Panc1 (cell line): Measurements from ENCODE around the gene SPATA6L. TPM values are rescaled to one million over a fixed set of nuclear protein-coding genes. Genes with fewer than 3 reads are reported as not detected.

Experiments
- ATAC-seq: fragments of 200-7000 bp; cut with Tn5 transposase; 2 replicates; pipeline ENCODE4 v1.9.1; 2020; ENCODE audit warnings: mild to moderate bottlenecking, moderate library complexity
- BruUV-seq: library from RNA; stranded (reverse); fragments of 400-500 nt; replicated peaks from 2 replicates; lab custom pipeline; 2021; lab: Mats Ljungman, UMichigan
- CTCF ChIA-PET: fragments of 300-600 bp; sonication (Branson Sonifier 250); formaldehyde crosslinking; loops from one replicate; lab custom pipeline; 2022; ENCODE audit warnings: antibody characterized with exemption; lab: Charles Lee
- POLR2A ChIA-PET: fragments of 300-600 bp; sonication (Branson Sonifier 250); formaldehyde crosslinking; loops from one replicate; lab custom pipeline; 2022; ENCODE audit warnings: antibody characterized with exemption; lab: Charles Lee
- DNase-seq: peaks from one replicate; pipeline ENCODE4 v3.0.0-alpha.2; 2010; ENCODE audit warnings: low read depth, low spot score
- H3K27ac ChIP-seq: 2 replicates; pipeline ENCODE4 v1.5.1; 2011; ENCODE audit warnings: mild to moderate bottlenecking, low read length, inconsistent platforms
- H3K27me3 ChIP-seq: fragments of 200-500 bp; sonication (Bioruptor generic); 2 replicates; pipeline ENCODE4 v1.6.0; 2014; ENCODE audit warnings: low read length, inconsistent platforms; ENCODE audit not compliant: control insufficient read depth, insufficient read depth
- H3K36me3 ChIP-seq: fragments of 200-500 bp; sonication (Bioruptor generic); 2 replicates; pipeline ENCODE4 v1.5.1; 2014; ENCODE audit warnings: inconsistent platforms, mild to moderate bottlenecking, low read length, moderate library complexity; ENCODE audit not compliant: control insufficient read depth, insufficient read depth
- H3K4me1 ChIP-seq: 2 replicates; pipeline ENCODE4 v1.5.1; 2011; ENCODE audit warnings: inconsistent platforms, mild to moderate bottlenecking, low read length, moderate library complexity; ENCODE audit not compliant: control insufficient read depth, insufficient read depth
- H3K4me3 ChIP-seq, 2 experiments: 2 replicates each; pipeline ENCODE4 v1.5.1; 2011 to 2012; ENCODE audit warnings: low read depth in 2 of 2, low read length in 2 of 2, mild to moderate bottlenecking in 2 of 2, inconsistent platforms in 1 of 2, moderate library complexity in 1 of 2
- H3K9me3 ChIP-seq: fragments of 200-500 bp; sonication (Bioruptor generic); 2 replicates; pipeline ENCODE4 v1.5.1; 2014; ENCODE audit warnings: low read depth, mild to moderate bottlenecking, inconsistent platforms, low read length, moderate library complexity; ENCODE audit not compliant: control insufficient read depth, insufficient read depth
- POLR2AphosphoS5 ChIP-seq: IDR thresholded peaks from 2 replicates; pipeline ENCODE4 v1.6.1; 2012; ENCODE audit warnings: mild to moderate bottlenecking, low read depth, low read length, moderate library complexity
- SIN3A ChIP-seq: IDR thresholded peaks from 2 replicates; pipeline ENCODE4 v1.6.1; 2012; ENCODE audit warnings: low read depth, mild to moderate bottlenecking, low read length, moderate library complexity, borderline replicate concordance; ENCODE audit not compliant: insufficient read depth
- TCF7L2 ChIP-seq: IDR thresholded peaks from 2 replicates; pipeline ENCODE4 v1.6.1; 2011; ENCODE audit warnings: mild to moderate bottlenecking, low read depth, low read length, inconsistent platforms
- in situ Hi-C: cut with HindIII; loops from 2 replicates; pipeline ENCODE4 v1.10.0; 2016; ENCODE audit warnings: low sequenced_read_pairs, low pct_unique_long_range_greater_than_20kb
- intact Hi-C: fragments of 100-400 bp; cut with micrococcal nuclease; formaldehyde crosslinking; loops from one replicate; pipeline ENCODE4 v1.10.0; 2022; ENCODE audit not compliant: unreplicated experiment
- total RNA-seq: library from RNA; stranded (reverse); gene quantifications from one replicate; pipeline ENCODE4 v1.2.1, GENCODE V29; 2021; ENCODE audit not compliant: unreplicated experiment
- TF ChIP-seq, protein P1 (sequence below), 2 experiments: IDR thresholded peaks; 2 replicates each; pipeline ENCODE4 v1.6.1; 2011 to 2012; ENCODE audit warnings: low read depth in 2 of 2, control low read depth in 1 of 2, low read length in 1 of 2, mild to moderate bottlenecking in 1 of 2, moderate library complexity in 1 of 2; ENCODE audit not compliant: insufficient read depth in 1 of 2
- TF ChIP-seq, protein P2 (sequence below): fragments of 450-650 bp; IDR thresholded peaks from 2 replicates; pipeline ENCODE4 v1.5.1; 2017; ENCODE audit warnings: mild to moderate bottlenecking

SPATA6L gene
- total RNA-seq, 1 experiment from 2014 or later: 0.13 TPM

- ChIA-PET CTCF (no interaction called here), POLR2A (no interaction called here)
- Histone ChIP-seq H3K4me3 (no peak overlapping the region), H3K9me3 (no peaks in the 10 kb centered on the region), H3K4me1 (no peaks in the 10 kb centered on the region), H3K36me3 (no peaks in the 10 kb centered on the region), H3K27me3 (no peaks in the 10 kb centered on the region), H3K27ac (no peak overlapping the region)
- no TSS peak for BruUV-seq
- intact Hi-C loops (no loop called here), in situ Hi-C loops (no loop called here)
- no peak for ATAC-seq
- no peak for DNase-seq
- TF ChIP-seq SIN3A (no peak), TCF7L2 (no peak), POLR2AphosphoS5 (no peak)
Observed at GRCh38 chr9:4689021-4689420, 22.7 kb upstream of the SPATA6L start.

GRCh38 chr9:4686584-4686983 lies 20.3 kb upstream of the SPATA6L start:
- ChIA-PET CTCF (no interaction called here), POLR2A (no interaction called here)
- DNase-seq (no peak), ATAC-seq (no peak)
- H3K36me3 ChIP-seq: no peaks in the 10 kb centered on the region
- intact Hi-C loops (no loop called here), in situ Hi-C loops (no loop called here)
- H3K27ac ChIP-seq: no peak overlapping the region
- TF ChIP-seq, protein P1, sequence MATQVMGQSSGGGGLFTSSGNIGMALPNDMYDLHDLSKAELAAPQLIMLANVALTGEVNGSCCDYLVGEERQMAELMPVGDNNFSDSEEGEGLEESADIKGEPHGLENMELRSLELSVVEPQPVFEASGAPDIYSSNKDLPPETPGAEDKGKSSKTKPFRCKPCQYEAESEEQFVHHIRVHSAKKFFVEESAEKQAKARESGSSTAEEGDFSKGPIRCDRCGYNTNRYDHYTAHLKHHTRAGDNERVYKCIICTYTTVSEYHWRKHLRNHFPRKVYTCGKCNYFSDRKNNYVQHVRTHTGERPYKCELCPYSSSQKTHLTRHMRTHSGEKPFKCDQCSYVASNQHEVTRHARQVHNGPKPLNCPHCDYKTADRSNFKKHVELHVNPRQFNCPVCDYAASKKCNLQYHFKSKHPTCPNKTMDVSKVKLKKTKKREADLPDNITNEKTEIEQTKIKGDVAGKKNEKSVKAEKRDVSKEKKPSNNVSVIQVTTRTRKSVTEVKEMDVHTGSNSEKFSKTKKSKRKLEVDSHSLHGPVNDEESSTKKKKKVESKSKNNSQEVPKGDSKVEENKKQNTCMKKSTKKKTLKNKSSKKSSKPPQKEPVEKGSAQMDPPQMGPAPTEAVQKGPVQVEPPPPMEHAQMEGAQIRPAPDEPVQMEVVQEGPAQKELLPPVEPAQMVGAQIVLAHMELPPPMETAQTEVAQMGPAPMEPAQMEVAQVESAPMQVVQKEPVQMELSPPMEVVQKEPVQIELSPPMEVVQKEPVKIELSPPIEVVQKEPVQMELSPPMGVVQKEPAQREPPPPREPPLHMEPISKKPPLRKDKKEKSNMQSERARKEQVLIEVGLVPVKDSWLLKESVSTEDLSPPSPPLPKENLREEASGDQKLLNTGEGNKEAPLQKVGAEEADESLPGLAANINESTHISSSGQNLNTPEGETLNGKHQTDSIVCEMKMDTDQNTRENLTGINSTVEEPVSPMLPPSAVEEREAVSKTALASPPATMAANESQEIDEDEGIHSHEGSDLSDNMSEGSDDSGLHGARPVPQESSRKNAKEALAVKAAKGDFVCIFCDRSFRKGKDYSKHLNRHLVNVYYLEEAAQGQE (IDR thresholded peaks at IDR 0.05; ENCODE audit: insufficient read depth in 1 of 2, low read depth in 2 of 2, low read length in 1 of 2): no peak
- no peak overlapping the region for H3K4me3 ChIP-seq
- no peaks in the 10 kb centered on the region for H3K27me3 ChIP-seq
- BruUV-seq: no TSS peak
- no peaks in the 10 kb centered on the region for H3K4me1 ChIP-seq
- no peaks in the 10 kb centered on the region for H3K9me3 ChIP-seq

DNA sequence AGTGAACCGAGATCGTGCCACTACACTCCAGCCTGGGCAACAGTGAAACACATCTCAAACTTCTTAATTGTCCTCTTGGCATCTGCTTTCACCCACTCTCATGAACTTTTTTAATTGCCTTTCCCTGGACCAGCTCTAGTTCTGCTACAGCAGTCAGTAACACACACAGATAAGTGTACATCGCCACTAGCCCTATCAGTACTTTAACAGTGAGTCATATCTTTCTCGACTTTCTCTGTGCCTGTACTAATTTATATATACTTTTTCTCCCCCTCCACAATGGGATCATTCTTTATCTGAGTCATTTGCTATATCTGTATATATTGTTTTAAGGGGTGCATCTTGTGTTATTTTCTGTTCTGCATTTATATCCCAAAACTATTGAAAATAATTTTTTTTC lies 19.8 kb upstream of the SPATA6L start:
- no TSS peak for BruUV-seq
- Histone ChIP-seq H3K27me3 (no peaks in the 10 kb centered on the region), H3K27ac (no peak overlapping the region), H3K4me1 (no peaks in the 10 kb centered on the region), H3K4me3 (no peak overlapping the region), H3K9me3 (no peaks in the 10 kb centered on the region), H3K36me3 (no peaks in the 10 kb centered on the region)
- TF ChIP-seq, protein P1 (IDR thresholded peaks at IDR 0.05; ENCODE audit: insufficient read depth in 1 of 2, low read depth in 2 of 2, low read length in 1 of 2): no peak
- TF ChIP-seq SIN3A (no peak), POLR2AphosphoS5 (no peak)
- TF ChIP-seq, protein P2, sequence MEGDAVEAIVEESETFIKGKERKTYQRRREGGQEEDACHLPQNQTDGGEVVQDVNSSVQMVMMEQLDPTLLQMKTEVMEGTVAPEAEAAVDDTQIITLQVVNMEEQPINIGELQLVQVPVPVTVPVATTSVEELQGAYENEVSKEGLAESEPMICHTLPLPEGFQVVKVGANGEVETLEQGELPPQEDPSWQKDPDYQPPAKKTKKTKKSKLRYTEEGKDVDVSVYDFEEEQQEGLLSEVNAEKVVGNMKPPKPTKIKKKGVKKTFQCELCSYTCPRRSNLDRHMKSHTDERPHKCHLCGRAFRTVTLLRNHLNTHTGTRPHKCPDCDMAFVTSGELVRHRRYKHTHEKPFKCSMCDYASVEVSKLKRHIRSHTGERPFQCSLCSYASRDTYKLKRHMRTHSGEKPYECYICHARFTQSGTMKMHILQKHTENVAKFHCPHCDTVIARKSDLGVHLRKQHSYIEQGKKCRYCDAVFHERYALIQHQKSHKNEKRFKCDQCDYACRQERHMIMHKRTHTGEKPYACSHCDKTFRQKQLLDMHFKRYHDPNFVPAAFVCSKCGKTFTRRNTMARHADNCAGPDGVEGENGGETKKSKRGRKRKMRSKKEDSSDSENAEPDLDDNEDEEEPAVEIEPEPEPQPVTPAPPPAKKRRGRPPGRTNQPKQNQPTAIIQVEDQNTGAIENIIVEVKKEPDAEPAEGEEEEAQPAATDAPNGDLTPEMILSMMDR: no peak
- ChIA-PET POLR2A (no interaction called here), CTCF (no interaction called here)
- DNase-seq (no peak), ATAC-seq (no peak)
- in situ Hi-C loops (no loop called here), intact Hi-C loops (no loop called here)
